Mesenchymal stem cell (in vitro differentiated cells and primary cell): Measurements from ENCODE around the gene DLEU7.

Source experiments
- DNase-seq: peaks from one replicate; pipeline ENCODE4 v3.0.0-alpha.2; 2013
- H2AFZ ChIP-seq: one replicate; pipeline ENCODE4 v1.6.1; 2013; ENCODE audit warnings: low read depth, mild to moderate bottlenecking, control low read depth, inconsistent platforms, low read length, moderate library complexity
- H2AK5ac ChIP-seq: 2 replicates; pipeline ENCODE4 v1.6.1; 2013; ENCODE audit warnings: low read length, moderate library complexity, mild to moderate bottlenecking, inconsistent platforms; ENCODE audit not compliant: severe bottlenecking
- H2BK120ac ChIP-seq: one replicate; pipeline ENCODE4 v1.6.1; 2013; ENCODE audit warnings: low read depth, mild to moderate bottlenecking, inconsistent platforms, low read length, moderate library complexity
- H2BK12ac ChIP-seq, 2 experiments: one replicate each; pipeline ENCODE4 v1.6.1; 2013; ENCODE audit warnings: inconsistent platforms in 2 of 2, low read length in 2 of 2, mild to moderate bottlenecking in 2 of 2, moderate library complexity in 2 of 2, control low read depth in 1 of 2
- H2BK15ac ChIP-seq: one replicate; pipeline ENCODE4 v1.6.1; 2013; ENCODE audit warnings: mild to moderate bottlenecking, low read depth, inconsistent platforms; ENCODE audit not compliant: poor library complexity, severe bottlenecking
- H2BK5ac ChIP-seq: 2 replicates; pipeline ENCODE4 v1.6.1; 2013; ENCODE audit warnings: low read depth, mild to moderate bottlenecking, low read length, control low read depth, inconsistent platforms; ENCODE audit not compliant: poor library complexity, severe bottlenecking
- H3K14ac ChIP-seq, 2 experiments: one replicate each; pipeline ENCODE4 v1.6.1; 2013; ENCODE audit warnings: inconsistent platforms in 2 of 2, low read length in 2 of 2, control low read depth in 1 of 2, mild to moderate bottlenecking in 1 of 2, moderate library complexity in 1 of 2
- H3K18ac ChIP-seq, 2 experiments: one replicate each; pipeline ENCODE4 v1.6.1; 2013; ENCODE audit warnings: inconsistent platforms in 2 of 2, low read length in 2 of 2, control low read depth in 1 of 2, low read depth in 1 of 2, mild to moderate bottlenecking in 1 of 2
- H3K23ac ChIP-seq, 2 experiments: one replicate each; pipeline ENCODE4 v1.6.1; 2013; ENCODE audit warnings: inconsistent platforms in 2 of 2, low read length in 2 of 2, mild to moderate bottlenecking in 2 of 2, moderate library complexity in 2 of 2, control low read depth in 1 of 2
- H3K27ac ChIP-seq: 2 replicates; pipeline ENCODE4 v1.5.1; 2013; ENCODE audit warnings: mild to moderate bottlenecking, moderate library complexity, low read length, control low read depth, inconsistent platforms; ENCODE audit not compliant: poor library complexity, severe bottlenecking
- H3K27me3 ChIP-seq, 2 experiments: 2 replicates each; pipeline versions ENCODE4 v1.6.1 to v1.7.0; 2013; ENCODE audit warnings: low read length in 2 of 2, mild to moderate bottlenecking in 2 of 2, moderate library complexity in 2 of 2, control low read depth in 1 of 2, inconsistent platforms in 1 of 2; ENCODE audit not compliant: control insufficient read depth in 1 of 2, insufficient read depth in 1 of 2
- H3K36me3 ChIP-seq, 2 experiments: 2 replicates each; pipeline versions ENCODE4 v1.6.1 to v1.7.0; 2013; ENCODE audit warnings: low read length in 2 of 2, control low read depth in 1 of 2, inconsistent platforms in 1 of 2, low read depth in 1 of 2, mild to moderate bottlenecking in 1 of 2; ENCODE audit not compliant: insufficient read depth in 2 of 2, control insufficient read depth in 1 of 2
- H3K4ac ChIP-seq, 2 experiments: one replicate each; pipeline ENCODE4 v1.6.1; 2013; ENCODE audit warnings: inconsistent platforms in 2 of 2, low read length in 2 of 2, mild to moderate bottlenecking in 2 of 2, moderate library complexity in 2 of 2, control low read depth in 1 of 2, low read depth in 1 of 2
- H3K4me1 ChIP-seq: 2 replicates; pipeline ENCODE4 v1.6.1; 2013; ENCODE audit warnings: low read depth, low read length, control low read depth; ENCODE audit not compliant: control insufficient read depth, insufficient read depth
- H3K4me2 ChIP-seq: 2 replicates; pipeline ENCODE4 v1.6.1; 2013; ENCODE audit warnings: low read length, mild to moderate bottlenecking, inconsistent platforms; ENCODE audit not compliant: poor library complexity, severe bottlenecking
- H3K4me3 ChIP-seq, 2 experiments: 2 replicates each; pipeline versions ENCODE4 v1.5.1 to v1.7.0; 2013; ENCODE audit warnings: low read length in 2 of 2, mild to moderate bottlenecking in 2 of 2, control low read depth in 1 of 2, low read depth in 1 of 2; ENCODE audit not compliant: insufficient read depth in 1 of 2
- H3K79me1 ChIP-seq: replicated peaks from 2 replicates; pipeline ENCODE4 v1.6.1; 2013; ENCODE audit warnings: mild to moderate bottlenecking, control low read depth, low read length, inconsistent platforms; ENCODE audit not compliant: poor library complexity, severe bottlenecking
- H3K9ac ChIP-seq: 2 replicates; pipeline ENCODE4 v1.7.0; 2013; ENCODE audit warnings: mild to moderate bottlenecking, low read length, moderate library complexity
- H3K9me3 ChIP-seq: 2 replicates; pipeline ENCODE4 v1.7.0; 2013; ENCODE audit warnings: mild to moderate bottlenecking, low read length; ENCODE audit not compliant: control insufficient read depth
- H4K8ac ChIP-seq: one replicate; pipeline ENCODE4 v1.6.1; 2013; ENCODE audit warnings: inconsistent platforms, mild to moderate bottlenecking, low read length, moderate library complexity
- H4K91ac ChIP-seq: one replicate; pipeline ENCODE4 v1.6.1; 2013; ENCODE audit warnings: mild to moderate bottlenecking, low read length, inconsistent platforms
- WGBS: methylation state at CpG from one replicate; pipeline ENCODE4 v1.1.7; 2013; ENCODE audit warnings: mixed read lengths; 5-methylcytosine and 5-hydroxymethylcytosine counted together

The DLEU7 gene

GRCh38 chr13:50888362-50888761, 44.9 kb upstream of the DLEU7 start:
- 100% methylated on average over 1 of the region's 1 CpG for WGBS
- no peak overlapping the region for H3K4me2 ChIP-seq
- no peak overlapping the region for H2BK12ac ChIP-seq
- H3K36me3 ChIP-seq = no peaks in the 10 kb centered on the region
- no peak overlapping the region for H4K91ac ChIP-seq
- no peak overlapping the region for H2BK120ac ChIP-seq
- no peak overlapping the region for H3K18ac ChIP-seq
- H3K27me3 ChIP-seq = peaks cover 0 to 5% of the 10 kb centered on the region in 2 experiments
- H3K27ac ChIP-seq = no peak overlapping the region
- no peak overlapping the region for H2BK5ac ChIP-seq
- H3K4ac ChIP-seq = no peak overlapping the region
- no peak overlapping the region for H3K9ac ChIP-seq
- DNase-seq = no peak
- H3K4me1 ChIP-seq = no peaks in the 10 kb centered on the region
- H2AK5ac ChIP-seq = no peak overlapping the region
- H2AFZ ChIP-seq = no peak overlapping the region
- no peak overlapping the region for H3K23ac ChIP-seq
- H3K79me1 ChIP-seq = no peaks in the 10 kb centered on the region
- no peak overlapping the region for H4K8ac ChIP-seq
- H3K9me3 ChIP-seq = peaks cover 10% of the 10 kb centered on the region
- no peak overlapping the region for H3K14ac ChIP-seq
- H3K4me3 ChIP-seq = no peak overlapping the region
- no peak overlapping the region for H2BK15ac ChIP-seq

DNA sequence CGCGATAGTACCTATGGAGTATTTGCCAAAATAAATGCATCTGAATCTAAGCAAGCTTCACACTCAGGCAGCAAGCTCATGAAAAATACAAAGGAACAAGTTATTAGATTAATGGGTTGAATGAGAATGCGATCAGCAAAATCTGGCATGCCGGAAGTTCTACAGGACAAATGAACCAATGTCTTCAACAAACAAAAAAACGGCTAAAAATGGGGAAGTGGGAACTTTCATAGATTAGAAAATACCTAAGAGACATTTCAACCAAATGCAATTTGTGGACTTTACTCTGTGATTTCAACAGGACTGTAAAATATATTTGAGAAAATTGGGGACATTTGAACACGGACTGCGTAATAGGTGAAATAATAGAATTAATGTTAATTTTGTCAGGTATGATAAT, 43.7 kb upstream of the DLEU7 start:
- H3K27me3 ChIP-seq = peaks cover 0 to 5% of the 10 kb centered on the region in 2 experiments
- H3K4me1 ChIP-seq = no peaks in the 10 kb centered on the region
- no peak overlapping the region for H2AK5ac ChIP-seq
- no peaks in the 10 kb centered on the region for H3K36me3 ChIP-seq
- no peak overlapping the region for H3K23ac ChIP-seq
- DNase-seq = no peak
- no peak overlapping the region for H2BK5ac ChIP-seq
- peaks cover 10% of the 10 kb centered on the region for H3K9me3 ChIP-seq
- no peak overlapping the region for H3K27ac ChIP-seq
- H2BK12ac ChIP-seq = no peak overlapping the region
- no peaks in the 10 kb centered on the region for H3K79me1 ChIP-seq
- no peak overlapping the region for H3K4me3 ChIP-seq
- 96% methylated on average over 3 of the region's 7 CpGs for WGBS
- H4K91ac ChIP-seq = no peak overlapping the region
- no peak overlapping the region for H3K4me2 ChIP-seq
- no peak overlapping the region for H2AFZ ChIP-seq
- H4K8ac ChIP-seq = no peak overlapping the region
- no peak overlapping the region for H3K18ac ChIP-seq
- no peak overlapping the region for H2BK15ac ChIP-seq
- no peak overlapping the region for H3K4ac ChIP-seq
- no peak overlapping the region for H3K9ac ChIP-seq
- H2BK120ac ChIP-seq = no peak overlapping the region
- no peak overlapping the region for H3K14ac ChIP-seq

- no peak overlapping the region for H2BK120ac ChIP-seq
- H2BK5ac ChIP-seq = no peak overlapping the region
- 100% methylated on average over 1 of the region's 1 CpG for WGBS
- no peak overlapping the region for H2BK15ac ChIP-seq
- no peaks in the 10 kb centered on the region for H3K27me3 ChIP-seq
- H3K27ac ChIP-seq = no peak overlapping the region
- no peak overlapping the region for H3K4me2 ChIP-seq
- H3K36me3 ChIP-seq = no peaks in the 10 kb centered on the region
- H4K8ac ChIP-seq = no peak overlapping the region
- no peak overlapping the region for H3K18ac ChIP-seq
- no peak overlapping the region for H3K4ac ChIP-seq
- no peak overlapping the region for H3K4me3 ChIP-seq
- no peak overlapping the region for H2BK12ac ChIP-seq
- H3K14ac ChIP-seq = no peak overlapping the region
- H3K4me1 ChIP-seq = no peaks in the 10 kb centered on the region
- H2AK5ac ChIP-seq = no peak overlapping the region
- no peak for DNase-seq
- H3K9me3 ChIP-seq = peaks cover 6% of the 10 kb centered on the region
- H3K79me1 ChIP-seq = no peaks in the 10 kb centered on the region
- H3K23ac ChIP-seq = no peak overlapping the region
- no peak overlapping the region for H3K9ac ChIP-seq
- H2AFZ ChIP-seq = no peak overlapping the region
- H4K91ac ChIP-seq = no peak overlapping the region
Observed at GRCh38 chr13:50884265-50884664, 40.8 kb upstream of the DLEU7 start.

GRCh38 chr13:50883728-50884127, 40.2 kb upstream of the DLEU7 start:
- WGBS = no CpG with 5 or more reads among the region's 1 CpG

More at GRCh38 chr13:50883728-50884127, 40.2 kb upstream of the DLEU7 start:
- Histone ChIP-seq H2BK120ac (no peak overlapping the region), H2BK12ac (no peak overlapping the region), H3K4me2 (no peak overlapping the region), H4K8ac (no peak overlapping the region), H2BK5ac (no peak overlapping the region), H3K23ac (no peak overlapping the region), H2BK15ac (no peak overlapping the region), H3K9me3 (peaks cover 6% of the 10 kb centered on the region), H2AFZ (no peak overlapping the region), H3K18ac (no peak overlapping the region), H3K79me1 (no peaks in the 10 kb centered on the region), H3K4ac (no peak overlapping the region), H2AK5ac (no peak overlapping the region), H3K4me1 (no peaks in the 10 kb centered on the region), H3K36me3 (no peaks in the 10 kb centered on the region), H3K27ac (no peak overlapping the region), H3K14ac (no peak overlapping the region), H3K9ac (no peak overlapping the region), H3K4me3 (no peak overlapping the region), H4K91ac (no peak overlapping the region), H3K27me3 (no peaks in the 10 kb centered on the region)
- DNase-seq = no peak
